HG03521 (cell line): Measurements from ENCODE around the gene TMEM82.

Experiments
- ATAC-seq: cut with Tn5 transposase; IDR thresholded peaks from one replicate; pipeline ENCODE4 v1.9.1; 2021; ENCODE audit warnings: mild to moderate bottlenecking, moderate library complexity; ENCODE audit not compliant: unreplicated experiment

The TMEM82 gene

GRCh38 chr1:15755021-15755645 lies 12.8 kb downstream of the TMEM82 start:
- no peak for ATAC-seq

GRCh38 chr1:15755646-15756040 lies 13.3 kb downstream of the TMEM82 start:
- ATAC-seq, result no peak

GRCh38 chr1:15756143-15757015 lies 14.1 kb downstream of the TMEM82 start:
- ATAC-seq, result no peak

GRCh38 chr1:15757016-15757543 lies 14.8 kb downstream of the TMEM82 start:
- no peak for ATAC-seq

GRCh38 chr1:15757575-15758342 lies 15.5 kb downstream of the TMEM82 start:
- ATAC-seq, result no peak

- no peak for ATAC-seq
Measured at GRCh38 chr1:15758343-15758931, 16.1 kb downstream of the TMEM82 start, which contains the start of gene FBLIM1. Gene FBLIM1 (plus strand): TSS chr1:15758795. CDS start chr1:15764984, 6,189 bp downstream.

- no peak for ATAC-seq
Measured at GRCh38 chr1:15758953-15759661, 16.8 kb downstream of the TMEM82 start.

GRCh38 chr1:15760520-15761211 lies 18.4 kb downstream of the TMEM82 start:
- ATAC-seq, result no peak

- ATAC-seq, result no peak
Measured at GRCh38 chr1:15761366-15762128, 19.2 kb downstream of the TMEM82 start.

GRCh38 chr1:15762546-15762945 lies 20.2 kb downstream of the TMEM82 start:
- ATAC-seq, result no peak

- ATAC-seq, result no peak
Measured at GRCh38 chr1:15764269-15764764, 22.0 kb downstream of the TMEM82 start.

- no peak for ATAC-seq
Measured at GRCh38 chr1:15764890-15765289, 22.6 kb downstream of the TMEM82 start.

- ATAC-seq, result no peak
Measured at GRCh38 chr1:15765495-15766194, 23.3 kb downstream of the TMEM82 start.

GRCh38 chr1:15767941-15768340 lies 25.6 kb downstream of the TMEM82 start:
- ATAC-seq, result no peak

GRCh38 chr1:15768388-15768787 lies 26.1 kb downstream of the TMEM82 start:
- ATAC-seq, result no peak

- no peak for ATAC-seq
Measured at GRCh38 chr1:15770313-15770962, 28.1 kb downstream of the TMEM82 start.

- ATAC-seq, result no peak
Measured at GRCh38 chr1:15771836-15772515, 29.7 kb downstream of the TMEM82 start.
